Thyroid gland (tissue), 4 donors: ENCODE data around the gene TMED7. TPM values are rescaled to one million over a fixed set of nuclear protein-coding genes. Genes with fewer than 3 reads are reported as not detected.

Experiments used
- DNase-seq, 2 donors: peaks; one replicate each; pipeline ENCODE4 v3.0.0-alpha.2; 2019
- H3K27ac ChIP-seq, 3 donors: fragments of 200-600 bp; sonication (generic); 1 replicate in 2 of 3; 2 replicates in 1 of 3; pipeline ENCODE4 v1.5.1; 2016 to 2019; ENCODE audit warnings: mild to moderate bottlenecking in 1 of 3, moderate library complexity in 1 of 3
- H3K27me3 ChIP-seq: fragments of 200-600 bp; sonication (generic); one replicate; pipeline ENCODE4 v1.5.1; 2019
- H3K36me3 ChIP-seq, 2 donors: fragments of 200-600 bp; sonication (generic); one replicate each; pipeline ENCODE4 v1.5.1; 2016 to 2019
- H3K4me1 ChIP-seq, 2 donors: fragments of 200-600 bp; sonication (generic); one replicate each; pipeline ENCODE4 v1.5.1; 2017 to 2019
- H3K4me3 ChIP-seq, 3 donors: fragments of 200-600 bp; sonication (generic); replicated peaks in 1 of 3; 1 replicate in 2 of 3; 2 replicates in 1 of 3; pipeline ENCODE4 v1.5.1; 2016; ENCODE audit warnings: mild to moderate bottlenecking in 1 of 3
- H3K9me3 ChIP-seq: fragments of 200-600 bp; sonication (generic); one replicate; pipeline ENCODE4 v1.5.1; 2017
- CTCF ChIP-seq, 6 experiments: fragments of 200-600 bp in 3 of 6; fragments of 450-650 bp in 3 of 6; sonication (generic) in 3 of 6; IDR thresholded peaks; one replicate each; pipeline ENCODE4 v1.5.1; 2016 to 2019; ENCODE audit warnings: antibody characterized with exemption in 6 of 6, mild to moderate bottlenecking in 2 of 6, inconsistent platforms in 1 of 6, moderate library complexity in 1 of 6
- POLR2A ChIP-seq, 2 donors: fragments of 450-650 bp; IDR thresholded peaks; one replicate each; pipeline ENCODE4 v1.6.1; 2017; ENCODE audit warnings: antibody characterized with exemption in 2 of 2, mild to moderate bottlenecking in 2 of 2, moderate library complexity in 1 of 2
- WGBS, 2 donors: methylation state at CpG; one replicate each; pipeline ENCODE4 v1.1.5; 2017; 5-methylcytosine and 5-hydroxymethylcytosine counted together
- intact Hi-C: fragments of 100-400 bp; cut with DNase I; formaldehyde crosslinking; loops from one replicate; pipeline ENCODE4 v1.15.1; 2023
- total RNA-seq, 4 donors: library from RNA; depleted of rRNA; stranded (reverse); fragments of >200 nt; gene quantifications; one replicate each; pipeline ENCODE4 v1.2.3, GENCODE V29; 2016

Gene TMED7
- total RNA-seq, 4 donors from 2014 or later = 137 to 198 (median 168) TPM

GRCh38 chr5:115661563-115661962, 35.7 kb upstream of the TMED7 start:
- H3K36me3 ChIP-seq = no peaks in the 10 kb centered on the region

GRCh38 chr5:115661101-115661500, 35.3 kb upstream of the TMED7 start:
- intact Hi-C loops = no loop called here
- DNase-seq = peak in 1 of 2 donors; percentile 13
- peaks cover 0 to 5% of the 10 kb centered on the region in 2 donors for H3K4me1 ChIP-seq
- no peak overlapping the region for H3K27ac ChIP-seq
- H3K27me3 ChIP-seq = no peaks in the 10 kb centered on the region
- WGBS, 2 donors = 26 to 27% methylated on average over 4 of the region's 4 CpGs
- no peaks in the 10 kb centered on the region for H3K36me3 ChIP-seq
- H3K9me3 ChIP-seq = no peaks in the 10 kb centered on the region
- TF ChIP-seq CTCF (IDR thresholded peaks at IDR 0.05) (no peak), POLR2A (IDR thresholded peaks at IDR 0.05) (no peak)
- H3K4me3 ChIP-seq = no peak overlapping the region

More at GRCh38 chr5:115661563-115661962, 35.7 kb upstream of the TMED7 start:
- Histone ChIP-seq H3K4me3 (no peak overlapping the region), H3K27me3 (no peaks in the 10 kb centered on the region), H3K27ac (no peak overlapping the region), H3K4me1 (peaks cover 0 to 5% of the 10 kb centered on the region in 2 donors), H3K9me3 (no peaks in the 10 kb centered on the region)
- DNase-seq = no peak
- TF ChIP-seq CTCF (IDR thresholded peaks at IDR 0.05) (no peak), POLR2A (IDR thresholded peaks at IDR 0.05) (no peak)
- intact Hi-C loops = no loop called here
- 85 to 86% methylated on average over 2 of the region's 2 CpGs for WGBS, 2 donors

GRCh38 chr5:115657881-115658233, 32.0 kb upstream of the TMED7 start:
- no peaks in the 10 kb centered on the region for H3K9me3 ChIP-seq
- no peak overlapping the region for H3K27ac ChIP-seq
- no peak for TF ChIP-seq POLR2A (IDR thresholded peaks at IDR 0.05)
- TF ChIP-seq CTCF (IDR thresholded peaks at IDR 0.05) = no peak
- DNase-seq = no peak
- H3K4me1 ChIP-seq = peaks cover 0 to 5% of the 10 kb centered on the region in 2 donors
- intact Hi-C loops = no loop called here
- no peak overlapping the region for H3K4me3 ChIP-seq
- WGBS, 2 donors = 92 to 93% methylated on average over 2 of the region's 2 CpGs
- H3K36me3 ChIP-seq = no peaks in the 10 kb centered on the region
- H3K27me3 ChIP-seq = no peaks in the 10 kb centered on the region

GRCh38 chr5:115657125-115657880, 31.5 kb upstream of the TMED7 start:
- peaks cover 0 to 5% of the 10 kb centered on the region in 2 donors for H3K4me1 ChIP-seq
- intact Hi-C loops = no loop called here
- no peak overlapping the region for H3K27ac ChIP-seq
- DNase-seq = no peak
- H3K4me3 ChIP-seq = no peak overlapping the region
- H3K9me3 ChIP-seq = no peaks in the 10 kb centered on the region
- WGBS, 2 donors = 81 to 90% methylated on average over 2 of the region's 2 CpGs
- TF ChIP-seq CTCF (IDR thresholded peaks at IDR 0.05) (no peak), POLR2A (IDR thresholded peaks at IDR 0.05) (no peak)
- H3K27me3 ChIP-seq = no peaks in the 10 kb centered on the region
- H3K36me3 ChIP-seq = no peaks in the 10 kb centered on the region

- intact Hi-C loops = no loop called here
- peaks cover 0 to 5% of the 10 kb centered on the region in 2 donors for H3K4me1 ChIP-seq
- H3K36me3 ChIP-seq = no peaks in the 10 kb centered on the region
- TF ChIP-seq CTCF (IDR thresholded peaks at IDR 0.05) (no peak), POLR2A (IDR thresholded peaks at IDR 0.05) (no peak)
- H3K4me3 ChIP-seq = no peak overlapping the region
- H3K27me3 ChIP-seq = no peaks in the 10 kb centered on the region
- DNase-seq = no peak
- no peak overlapping the region for H3K27ac ChIP-seq
- WGBS, 2 donors = 87 to 94% methylated on average over 1 of the region's 1 CpG
- H3K9me3 ChIP-seq = no peaks in the 10 kb centered on the region
These were observed 30.6 kb upstream of the TMED7 start for GRCh38 chr5:115656404-115656803.
